HG02840 (cell line): ENCODE results near the gene P4HA2.
A peak's percentile ranks its signal among the peaks of the same experiment; 100 is the strongest.

Source experiments
- ATAC-seq: cut with Tn5 transposase; IDR thresholded peaks from one replicate; pipeline ENCODE4 v1.9.1; 2021; ENCODE audit warnings: mild to moderate bottlenecking, moderate library complexity, moderate number of reproducible peaks; ENCODE audit not compliant: unreplicated experiment, low FRiP score

Gene P4HA2

DNA sequence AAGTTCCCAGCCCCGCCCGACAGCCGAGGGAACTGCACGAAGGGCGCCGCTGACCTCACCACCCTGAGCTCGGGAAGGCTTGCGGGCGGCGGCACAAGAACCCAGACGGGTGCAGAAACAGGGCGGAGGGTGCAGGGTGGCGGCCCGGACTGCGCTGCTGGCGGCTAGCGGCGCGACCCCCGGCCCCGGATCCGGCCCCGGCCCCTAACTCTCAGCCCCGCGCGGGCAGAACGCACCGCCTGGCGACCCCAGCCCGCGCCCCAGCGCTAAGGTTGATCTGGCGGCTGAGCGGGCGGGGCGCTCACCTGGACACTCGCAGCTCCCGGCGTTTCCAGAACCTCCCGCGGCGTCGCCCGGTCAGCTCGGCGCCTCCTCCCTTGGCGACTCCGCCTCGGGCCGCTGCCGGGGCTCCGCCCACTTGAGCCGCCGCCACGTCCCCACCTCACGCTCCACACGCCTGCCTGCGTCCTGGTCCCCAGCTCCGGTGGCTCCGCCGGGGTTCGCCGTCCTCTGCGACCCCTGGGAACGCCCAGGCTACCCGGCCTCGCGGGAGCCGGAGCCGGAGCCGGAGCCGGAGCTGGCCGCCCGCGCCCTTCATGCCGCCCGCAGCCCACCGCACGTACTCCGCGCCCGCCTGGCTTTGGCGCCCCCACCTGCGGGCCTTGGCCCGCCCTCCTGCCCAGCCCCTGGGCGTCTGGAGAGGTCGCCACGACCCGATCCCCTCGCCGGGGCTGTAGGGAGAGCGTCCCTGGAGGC is at the start of gene P4HA2:
Gene P4HA2 (minus strand): TSS at position 369 of the 756 bp plus-strand sequence. CDS start 9,227 bp downstream, outside the sequence.
- peak; percentile 78 for ATAC-seq

DNA sequence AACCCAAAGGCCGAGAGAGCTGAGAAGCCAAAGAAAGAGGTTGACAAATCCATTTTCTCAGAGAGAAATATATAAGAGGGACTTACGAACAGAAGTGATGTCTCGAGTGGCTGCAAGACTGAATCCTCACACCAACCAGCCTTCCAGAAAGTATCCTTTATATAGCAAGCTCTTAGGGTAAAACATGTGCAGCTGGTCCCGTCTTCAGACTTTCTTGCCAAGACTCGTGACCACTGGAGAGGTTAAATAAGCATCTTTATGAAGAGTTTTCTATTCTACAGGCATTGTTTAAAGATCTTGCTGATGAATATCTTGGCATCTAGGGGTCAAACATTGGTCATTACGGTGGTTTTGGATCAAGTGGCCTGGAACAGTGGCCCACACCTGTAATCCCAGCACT is 49.6 kb upstream of the P4HA2 start:
- no peak for ATAC-seq

DNA sequence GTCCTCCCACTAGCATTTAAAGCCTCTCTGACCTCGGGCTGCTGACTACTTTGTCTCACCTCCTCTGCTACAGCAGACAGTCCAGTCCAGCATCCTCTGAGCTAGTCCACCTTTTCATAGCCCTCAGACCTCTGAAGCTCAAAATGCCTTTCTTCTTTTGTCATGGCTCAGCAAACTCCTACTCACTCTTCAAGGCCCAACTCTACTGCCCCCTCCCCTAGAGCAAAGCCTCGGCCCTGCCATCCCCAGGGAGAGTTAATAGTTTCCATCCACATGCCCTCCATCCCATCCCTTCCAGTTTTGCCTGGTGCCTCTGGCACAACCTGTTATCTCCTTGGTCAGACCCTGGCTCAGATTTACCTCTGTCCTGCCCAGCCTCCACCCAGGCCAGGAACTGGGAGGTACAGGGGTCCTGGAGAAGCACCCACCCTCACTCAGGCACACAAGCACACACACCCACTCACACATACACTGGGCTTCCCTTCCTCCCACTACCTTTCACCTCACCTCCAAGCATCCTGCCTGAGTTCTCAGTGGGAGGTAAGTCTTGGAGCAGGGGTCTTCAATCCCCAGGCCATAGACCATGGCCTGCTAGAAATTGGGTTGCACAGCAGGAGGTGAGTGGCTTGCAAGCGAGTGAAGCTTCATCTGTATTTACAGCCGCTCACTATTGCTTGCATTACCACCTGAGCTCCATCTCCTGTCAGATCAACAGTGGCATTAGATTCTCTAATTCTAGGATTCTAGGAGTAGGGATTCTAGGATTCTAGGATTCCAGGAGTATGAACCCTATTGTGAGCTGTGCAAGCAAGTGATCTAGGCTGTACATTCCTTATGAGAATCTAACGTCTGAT is 47.9 kb upstream of the P4HA2 start:
- ATAC-seq, result no peak

DNA sequence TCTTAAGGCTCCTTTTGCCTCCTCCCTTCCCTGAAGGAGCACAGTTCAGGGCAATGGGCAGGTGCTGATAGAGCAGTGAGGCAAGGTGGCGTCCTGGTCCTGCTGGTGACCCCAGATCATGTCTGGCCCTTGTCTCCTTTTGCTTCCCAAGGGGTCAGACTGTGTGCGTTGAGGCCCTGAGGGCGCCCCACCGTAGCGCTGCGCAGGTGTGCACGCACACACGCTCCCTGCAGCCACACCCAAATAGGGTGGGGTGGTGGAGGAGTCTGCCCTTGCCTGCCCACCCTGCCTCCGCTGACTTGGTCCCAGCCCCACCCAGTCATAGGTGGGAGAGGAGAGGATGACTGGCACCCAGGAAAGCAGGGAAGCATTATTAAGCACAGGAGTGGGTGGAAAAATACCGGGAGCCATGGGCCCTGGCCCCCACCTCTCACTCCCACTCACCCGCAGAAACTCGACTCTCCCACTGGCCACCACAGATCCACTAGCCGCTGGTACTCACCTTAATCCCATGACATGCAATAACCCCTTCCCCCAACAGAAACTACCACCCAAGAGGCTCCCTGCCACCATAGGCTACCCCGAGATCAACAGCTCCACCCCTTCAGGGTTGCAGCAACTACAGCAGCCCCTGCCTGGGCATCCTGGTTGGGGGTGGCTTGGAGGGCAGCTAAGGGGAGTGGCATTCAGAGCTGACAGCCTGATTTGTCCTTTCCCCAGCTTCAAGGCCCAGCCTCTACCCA is 46.6 kb upstream of the P4HA2 start:
- no peak for ATAC-seq

DNA sequence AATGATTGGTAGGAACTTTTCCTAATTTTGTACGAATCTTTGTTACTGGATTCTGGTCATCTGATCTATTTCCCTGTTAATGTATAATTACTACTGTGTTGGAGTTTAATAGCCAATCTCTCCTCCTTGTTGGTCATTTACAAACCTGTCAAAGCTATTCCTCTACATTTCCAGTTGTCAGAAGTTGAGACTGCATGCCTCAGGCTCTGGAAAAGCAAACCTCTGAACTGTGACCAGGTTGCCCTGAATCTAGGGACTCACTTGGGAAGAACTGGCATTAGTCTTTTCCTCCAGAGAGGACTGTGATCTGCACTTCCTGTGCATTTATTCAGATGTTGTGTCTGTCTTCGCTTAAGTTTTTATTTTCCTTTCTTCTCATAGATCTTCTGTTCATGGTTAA is 46.0 kb upstream of the P4HA2 start:
- ATAC-seq, result no peak

DNA sequence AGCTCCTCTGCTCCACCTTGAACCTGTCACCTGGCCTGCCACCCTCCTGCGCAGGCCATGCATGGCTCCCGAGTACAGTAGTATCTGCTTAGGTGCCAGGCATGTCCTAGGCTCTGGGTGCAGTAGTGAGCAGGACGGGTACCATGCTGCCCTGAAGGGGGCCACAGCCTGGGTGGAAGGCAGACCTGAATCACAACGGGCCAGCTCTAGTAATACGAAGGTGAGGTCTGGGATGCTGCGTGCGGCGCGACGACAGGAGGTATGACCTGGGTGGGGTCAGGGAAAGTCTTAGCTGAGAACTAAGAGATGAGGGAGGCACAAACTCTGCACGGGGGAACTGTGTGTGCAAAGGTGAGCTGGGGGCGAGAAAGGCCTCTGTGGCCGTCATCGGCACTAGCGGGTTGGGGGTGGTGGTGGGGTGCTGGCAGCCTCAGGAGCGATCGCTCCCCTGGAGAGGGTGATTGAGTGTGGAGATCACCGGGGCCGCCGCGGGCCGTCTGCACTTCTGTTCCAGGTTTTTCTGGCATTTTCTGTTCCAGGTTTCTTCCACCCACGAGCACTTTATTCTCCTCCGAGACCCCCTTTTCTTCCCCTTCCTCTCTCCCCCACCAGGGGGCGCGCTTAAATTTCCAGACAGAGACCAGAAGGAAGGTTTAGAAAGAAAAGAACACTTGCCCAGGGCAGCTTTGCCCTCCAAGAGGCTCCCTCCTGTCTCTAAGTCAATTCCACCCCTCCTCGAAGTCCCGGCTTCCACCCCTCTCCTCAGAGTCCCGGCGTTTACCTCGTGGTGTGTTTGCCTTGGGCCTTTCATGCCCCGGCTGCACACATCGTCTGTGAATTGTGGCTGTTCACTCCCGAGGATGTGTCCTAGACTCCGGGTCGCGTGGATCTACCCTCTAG is 44.9 kb upstream of the P4HA2 start:
- no peak for ATAC-seq

DNA sequence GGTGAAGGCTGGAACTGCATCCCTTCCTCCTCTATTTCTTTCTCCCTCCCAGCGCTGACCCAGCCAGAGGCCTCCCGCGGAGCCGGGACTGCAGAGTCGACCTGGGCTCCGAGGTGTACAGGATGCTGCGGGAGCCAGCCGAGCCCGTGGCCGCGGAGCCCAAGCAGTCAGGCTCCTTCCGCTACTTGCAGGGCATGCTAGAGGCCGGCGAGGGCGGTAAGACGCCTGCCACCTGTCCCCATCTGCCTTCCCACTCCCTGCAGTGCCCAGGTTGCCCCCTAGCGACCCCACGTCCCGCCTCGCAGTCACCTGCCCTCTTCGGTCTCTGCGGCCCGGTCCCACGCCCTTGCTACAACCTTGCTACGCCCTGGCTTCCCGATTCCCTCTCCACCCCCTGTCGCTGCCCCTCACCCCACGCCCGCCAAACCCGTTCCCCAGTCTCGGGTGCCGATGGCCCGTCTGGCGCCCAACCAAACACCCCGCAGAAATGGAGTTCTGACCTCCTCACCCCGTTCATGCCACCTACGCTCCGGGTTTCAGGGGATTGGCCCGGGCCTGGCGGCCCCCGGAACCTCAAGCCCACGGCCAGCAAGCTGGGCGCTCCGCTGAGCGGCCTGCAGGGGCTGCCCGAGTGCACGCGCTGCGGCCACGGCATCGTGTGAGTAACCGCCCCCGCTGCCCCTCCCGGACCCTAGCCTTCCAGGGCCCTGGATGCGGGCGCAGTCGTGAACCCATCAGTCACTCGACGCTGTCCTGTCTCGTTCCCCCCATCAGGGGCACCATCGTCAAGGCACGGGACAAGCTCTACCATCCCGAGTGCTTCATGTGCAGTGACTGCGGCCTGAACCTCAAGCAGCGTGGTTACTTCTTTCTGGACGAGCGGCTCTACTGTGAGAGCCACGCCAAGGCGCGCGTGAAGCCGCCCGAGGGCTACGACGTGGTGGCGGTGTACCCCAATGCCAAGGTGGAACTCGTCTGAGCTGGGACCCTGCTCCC is 43.9 kb upstream of the P4HA2 start:
- no peak for ATAC-seq

DNA sequence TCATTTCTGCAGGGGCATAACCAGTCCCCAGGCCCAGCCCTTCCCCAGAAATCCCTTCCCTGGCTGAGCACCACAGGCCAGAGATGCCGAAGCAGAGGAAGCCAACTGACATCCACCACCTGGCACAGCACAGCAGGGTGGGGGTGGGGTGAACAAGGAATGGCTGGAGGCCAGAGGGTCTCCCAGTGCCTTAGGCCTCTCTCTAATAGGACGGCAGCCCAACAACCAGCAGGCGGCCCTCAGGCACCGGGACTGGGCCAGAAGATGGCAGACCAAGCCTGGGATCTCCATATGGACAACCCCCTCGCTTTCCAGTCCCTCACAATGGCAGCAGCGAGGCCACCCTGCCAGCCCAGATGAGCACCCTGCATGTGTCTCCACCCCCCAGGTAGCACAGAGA is 43.1 kb upstream of the P4HA2 start:
- ATAC-seq, result no peak

DNA sequence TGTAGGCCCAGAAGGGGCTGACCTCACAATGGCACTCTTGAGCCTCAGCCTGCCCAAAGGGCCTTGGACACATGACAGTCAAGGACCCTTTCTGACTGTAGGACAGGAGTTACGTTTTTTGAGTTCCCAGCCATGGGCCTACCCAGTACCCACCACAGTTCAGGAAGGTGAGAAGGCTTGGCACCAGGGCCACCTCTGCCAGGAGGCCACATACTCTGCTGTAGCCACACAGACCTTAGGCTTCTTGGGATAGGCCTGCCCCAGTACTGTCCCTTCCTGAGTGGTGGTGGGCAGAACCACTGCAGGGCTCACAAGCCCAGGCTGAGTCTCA is 42.6 kb upstream of the P4HA2 start:
- no peak for ATAC-seq

DNA sequence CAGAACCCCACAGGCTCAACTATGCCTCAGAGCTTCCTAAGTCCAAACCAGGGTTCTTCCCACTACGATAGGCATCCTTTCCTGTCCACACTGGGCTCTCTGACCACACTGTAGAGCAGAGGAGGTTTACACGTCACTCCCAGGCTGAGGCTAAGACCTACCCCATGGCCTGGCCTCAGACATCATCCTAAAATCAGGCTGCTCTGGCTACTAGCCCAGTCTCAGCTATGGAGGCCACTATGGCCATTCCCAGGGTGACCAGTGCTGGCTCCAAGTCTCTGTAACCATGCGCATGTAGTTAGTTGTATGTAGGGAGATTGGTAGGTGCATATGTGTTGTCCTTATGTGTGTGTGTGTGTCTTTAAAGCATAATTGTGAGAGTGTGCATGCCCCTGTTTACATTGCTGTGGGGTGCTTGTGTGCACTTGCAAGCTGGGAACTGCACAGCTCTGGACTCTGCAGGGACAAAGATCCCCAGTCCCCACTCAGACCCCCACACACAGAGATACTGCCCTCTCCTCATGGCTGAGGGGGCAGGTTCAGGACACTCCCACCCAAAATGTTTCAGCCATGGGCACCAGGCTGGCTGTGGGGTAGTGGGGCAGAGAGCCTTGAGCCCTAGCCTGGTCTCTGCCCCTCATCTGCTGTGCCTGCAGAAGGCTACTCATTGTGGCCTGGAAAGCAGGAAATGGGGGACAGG is 42.1 kb upstream of the P4HA2 start:
- ATAC-seq, result no peak

DNA sequence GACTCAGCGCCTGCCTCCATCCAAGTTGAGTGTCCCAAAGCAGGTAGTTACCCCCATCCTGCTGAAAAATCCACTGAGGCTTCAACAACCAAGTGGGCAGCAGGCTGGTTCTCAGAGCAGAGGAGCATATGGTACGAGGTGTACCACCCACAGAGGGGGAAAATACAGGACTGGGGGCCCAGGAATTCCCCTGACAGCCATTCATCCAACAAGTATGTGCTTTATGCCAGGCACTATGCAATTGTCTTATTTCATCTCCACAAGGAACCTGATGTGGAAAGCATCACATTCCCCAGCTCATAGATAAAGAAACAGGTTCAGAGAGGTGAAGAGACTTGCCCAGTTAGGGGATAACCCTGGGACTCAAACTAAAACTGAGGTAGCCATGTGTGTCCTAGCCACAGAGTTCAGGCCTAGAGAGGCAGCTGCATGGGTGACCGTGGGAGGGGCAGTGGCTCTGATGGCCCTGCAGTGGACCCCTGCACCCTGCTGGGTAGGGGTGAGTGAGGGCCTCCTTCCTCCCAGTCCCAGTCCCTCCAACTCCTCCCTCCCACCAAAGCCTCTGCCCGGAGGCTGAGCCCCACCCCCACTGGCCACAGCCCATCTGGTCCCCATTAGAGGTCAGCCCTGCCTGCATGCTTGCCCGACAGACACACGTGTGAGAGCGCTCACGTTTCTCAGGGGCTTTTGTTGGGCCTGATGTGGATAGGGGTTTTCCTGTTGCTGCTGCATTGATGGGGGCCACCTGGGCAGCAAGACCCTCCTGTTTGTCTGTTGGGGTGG is 41.3 kb upstream of the P4HA2 start:
- ATAC-seq, result peak; percentile 54

DNA sequence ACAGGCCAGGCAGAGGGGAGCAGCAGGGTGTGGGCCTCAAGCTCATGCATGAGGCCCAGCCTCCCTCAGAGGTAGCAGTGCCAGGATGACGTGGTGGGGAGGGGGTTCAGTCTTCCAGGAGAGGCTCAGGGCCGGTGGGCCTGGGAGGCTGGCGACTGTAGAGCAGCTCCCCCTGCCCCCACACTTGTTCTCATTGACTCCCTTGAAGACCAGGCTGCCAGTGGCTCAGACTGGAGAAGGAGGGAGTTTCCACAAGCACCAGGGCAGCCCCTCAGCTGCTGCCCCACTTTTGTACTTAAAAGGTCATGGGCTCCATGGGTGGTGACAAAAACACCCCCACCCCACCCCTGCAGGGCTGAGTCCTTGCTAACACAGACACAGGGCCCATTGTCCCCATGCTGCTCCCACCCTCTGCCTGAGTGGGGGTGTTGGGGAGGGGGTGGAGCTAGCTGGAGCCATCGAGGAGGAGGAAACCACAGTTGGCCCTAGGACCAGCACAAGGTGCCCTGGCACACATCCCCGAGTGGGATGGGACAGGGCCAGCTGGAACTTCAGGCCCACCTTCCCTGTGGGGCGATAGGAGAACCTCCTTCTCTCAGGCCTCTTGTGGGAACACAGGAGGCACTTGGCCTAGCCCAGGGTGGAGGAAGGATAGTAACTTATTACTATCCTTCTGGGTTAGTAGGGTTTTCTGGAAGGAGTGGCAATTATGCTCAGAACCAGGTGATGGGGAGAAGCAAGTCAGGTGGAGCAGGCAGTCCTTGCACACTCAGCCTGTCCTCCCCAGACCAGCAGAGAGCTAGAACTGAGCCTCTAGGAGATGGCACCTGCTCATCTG is 40.5 kb upstream of the P4HA2 start:
- ATAC-seq, result peak; percentile 12

DNA sequence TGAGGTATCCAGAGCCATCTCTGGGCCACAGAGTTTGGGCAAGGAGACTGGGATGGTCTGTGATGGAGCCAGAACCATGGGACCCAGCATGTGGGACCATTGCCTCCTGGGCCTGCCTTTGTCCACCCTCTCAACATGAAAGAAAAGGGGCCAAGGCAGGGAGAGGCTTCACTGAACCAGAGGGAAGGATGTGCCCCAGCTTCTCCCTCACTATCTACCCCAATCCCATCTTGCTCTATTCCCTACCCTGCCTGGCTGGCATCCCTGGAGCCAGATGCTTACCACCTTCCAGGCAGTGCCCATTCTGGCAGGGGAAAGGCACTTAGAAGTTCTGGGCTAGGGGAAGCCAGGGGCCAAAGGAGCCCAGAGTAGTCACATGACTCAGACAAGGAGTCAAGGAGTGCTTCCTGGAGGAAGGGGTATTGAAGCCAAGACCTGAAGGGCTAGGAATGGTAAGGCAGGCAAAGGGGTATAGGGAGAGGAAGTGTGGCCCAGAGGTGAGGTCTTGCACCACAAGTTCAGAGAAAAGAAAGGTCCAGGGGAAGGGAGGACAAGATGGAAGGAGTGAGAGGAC is 39.6 kb upstream of the P4HA2 start:
- no peak for ATAC-seq

DNA sequence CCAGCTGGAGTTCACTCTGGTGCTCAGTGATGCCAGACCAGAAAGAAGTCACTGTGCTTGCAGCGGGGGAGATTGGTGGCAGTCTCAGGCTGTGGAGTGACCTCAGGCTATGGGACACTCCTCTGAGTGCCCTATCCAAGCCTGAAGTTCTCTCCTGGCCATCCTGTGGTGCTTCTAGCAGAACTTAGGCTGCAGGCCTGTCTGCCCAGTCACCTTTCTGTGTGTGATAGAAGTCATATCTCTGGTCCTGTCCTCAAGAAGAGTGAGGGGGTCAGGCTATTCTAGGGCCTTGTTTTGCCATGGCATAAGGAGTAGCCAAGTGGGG is 39.1 kb upstream of the P4HA2 start:
- no peak for ATAC-seq

DNA sequence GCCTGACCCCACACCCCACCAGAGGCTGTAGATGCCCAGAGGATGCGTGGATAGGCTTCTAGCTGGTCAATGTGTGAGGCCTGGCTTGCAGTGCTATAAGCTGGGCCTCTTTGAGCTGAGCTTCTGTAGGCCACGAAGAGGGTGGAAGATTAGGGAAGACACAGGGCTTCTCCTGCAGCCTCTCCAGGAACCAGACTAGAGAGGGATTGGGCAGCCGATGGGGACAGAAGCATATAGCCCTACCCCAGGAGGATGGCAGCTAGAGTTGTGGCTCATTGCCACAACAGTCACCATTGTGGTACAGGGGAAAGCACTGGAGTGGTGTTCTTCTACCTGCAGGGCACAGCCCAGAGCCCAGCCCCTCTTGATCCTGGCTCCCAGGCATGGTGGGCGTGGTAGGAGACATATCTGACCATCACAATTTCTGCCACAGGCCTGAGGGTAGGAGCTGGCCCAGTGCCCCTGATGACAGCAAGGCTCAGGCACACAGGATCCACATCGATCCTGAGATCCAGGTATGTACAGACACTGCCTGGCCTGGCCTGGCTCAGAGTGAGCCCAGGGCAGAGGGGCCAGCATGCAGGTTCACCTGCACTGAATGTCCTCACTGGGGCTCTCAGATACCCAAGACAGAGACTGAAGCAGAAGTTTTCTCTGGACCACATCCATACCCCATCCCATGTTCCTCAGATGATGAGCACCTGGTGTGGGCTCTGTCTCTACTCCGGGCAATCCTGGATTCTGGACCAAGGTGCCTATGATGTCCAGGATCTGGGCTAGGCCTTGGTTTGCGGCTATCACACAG is 38.6 kb upstream of the P4HA2 start:
- no peak for ATAC-seq
